Neural progenitor cell (in vitro differentiated cells): ENCODE measurements around the gene URGCP.

Experiments
- EZH2 ChIP-seq: fragments of 200-600 bp; sonication (generic); IDR thresholded peaks from 2 replicates; pipeline ENCODE4 v1.6.1; 2017; ENCODE audit warnings: antibody characterized with exemption, mild to moderate bottlenecking, moderate library complexity
- EZH2phosphoT487 ChIP-seq: fragments of 200-600 bp; sonication (generic); IDR thresholded peaks from 2 replicates; pipeline ENCODE4 v1.6.1; 2017; ENCODE audit warnings: antibody characterized with exemption
- TF ChIP-seq, protein P1 (sequence below): fragments of 200-600 bp; sonication (generic); IDR thresholded peaks from 2 replicates; pipeline ENCODE4 v1.5.1; 2017; ENCODE audit warnings: antibody characterized with exemption, mild to moderate bottlenecking

DNA sequence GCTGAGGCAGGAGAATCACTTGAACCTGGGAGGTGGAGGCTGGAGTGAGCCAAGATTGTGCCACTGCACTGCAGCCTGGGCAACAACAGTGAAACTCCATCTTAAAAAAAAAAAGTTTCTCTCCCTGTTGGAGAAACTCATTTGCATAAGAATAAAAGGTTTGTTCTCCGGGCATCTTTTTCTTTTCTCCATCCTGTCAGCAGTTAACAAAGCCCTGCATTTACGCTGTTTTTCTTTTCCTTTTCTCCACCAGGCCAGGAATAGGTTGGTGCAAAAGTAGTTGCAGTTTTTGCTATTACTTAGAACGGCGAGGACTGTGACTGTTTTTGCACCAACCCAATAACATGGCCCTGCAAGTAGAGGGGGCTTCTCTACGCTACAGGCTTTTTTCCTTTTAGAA is 9.5 kb upstream of the URGCP start:
- TF ChIP-seq, protein P1, sequence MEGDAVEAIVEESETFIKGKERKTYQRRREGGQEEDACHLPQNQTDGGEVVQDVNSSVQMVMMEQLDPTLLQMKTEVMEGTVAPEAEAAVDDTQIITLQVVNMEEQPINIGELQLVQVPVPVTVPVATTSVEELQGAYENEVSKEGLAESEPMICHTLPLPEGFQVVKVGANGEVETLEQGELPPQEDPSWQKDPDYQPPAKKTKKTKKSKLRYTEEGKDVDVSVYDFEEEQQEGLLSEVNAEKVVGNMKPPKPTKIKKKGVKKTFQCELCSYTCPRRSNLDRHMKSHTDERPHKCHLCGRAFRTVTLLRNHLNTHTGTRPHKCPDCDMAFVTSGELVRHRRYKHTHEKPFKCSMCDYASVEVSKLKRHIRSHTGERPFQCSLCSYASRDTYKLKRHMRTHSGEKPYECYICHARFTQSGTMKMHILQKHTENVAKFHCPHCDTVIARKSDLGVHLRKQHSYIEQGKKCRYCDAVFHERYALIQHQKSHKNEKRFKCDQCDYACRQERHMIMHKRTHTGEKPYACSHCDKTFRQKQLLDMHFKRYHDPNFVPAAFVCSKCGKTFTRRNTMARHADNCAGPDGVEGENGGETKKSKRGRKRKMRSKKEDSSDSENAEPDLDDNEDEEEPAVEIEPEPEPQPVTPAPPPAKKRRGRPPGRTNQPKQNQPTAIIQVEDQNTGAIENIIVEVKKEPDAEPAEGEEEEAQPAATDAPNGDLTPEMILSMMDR = no peak
- TF ChIP-seq EZH2 (no peak), EZH2phosphoT487 (no peak)
